Omental fat pad (tissue), 4 donors: ENCODE results near the gene DPP6. TPM values are rescaled to one million over a fixed set of nuclear protein-coding genes. Genes with fewer than 3 reads are reported as not detected.

Experiments used
- ATAC-seq: fragments of 150-250 bp; one replicate; pipeline ENCODE4 v1.9.1; 2016; ENCODE audit warnings: mild to moderate bottlenecking, moderate library complexity; ENCODE audit not compliant: low FRiP score
- DNase-seq: peaks from one replicate; pipeline ENCODE4 v3.0.0-alpha.2; 2019; ENCODE audit warnings: low spot score
- total RNA-seq, 4 donors: library from RNA; depleted of rRNA; stranded (reverse); fragments of >200 nt; gene quantifications; one replicate each; pipeline ENCODE4 v1.1.0, GENCODE V29; 2016
- TF ChIP-seq, protein P1 (sequence below), 3 donors: fragments of 450-650 bp; IDR thresholded peaks; one replicate each; pipeline ENCODE4 v1.5.1; 2016 to 2017; ENCODE audit warnings: antibody characterized with exemption in 3 of 3, mild to moderate bottlenecking in 3 of 3, moderate library complexity in 2 of 3

The DPP6 gene
- total RNA-seq, 4 donors from 2014 or later = 0.13 to 1.8 (median 1.3) TPM

DNA sequence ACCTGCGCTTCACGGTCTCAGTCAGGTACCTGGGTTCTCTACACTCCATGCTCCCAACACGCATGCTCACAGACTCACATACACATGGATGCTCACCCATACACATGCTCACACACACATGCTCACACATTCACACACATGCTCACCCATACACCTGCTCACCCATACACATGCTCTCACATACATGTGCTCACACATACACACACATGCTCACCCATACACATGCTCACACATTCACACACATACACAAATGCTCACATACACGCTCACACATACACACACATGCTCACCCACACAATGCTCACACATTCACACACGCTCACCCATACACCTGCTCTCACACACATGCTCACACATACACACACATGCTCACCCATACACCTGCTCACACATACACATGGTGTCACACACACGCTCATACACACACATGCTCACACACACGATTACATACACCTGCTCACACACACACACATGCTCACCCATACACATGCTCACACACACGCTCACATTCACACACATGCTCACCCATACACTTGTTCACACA lies 830.8 kb downstream of the DPP6 start:
- TF ChIP-seq, protein P1, sequence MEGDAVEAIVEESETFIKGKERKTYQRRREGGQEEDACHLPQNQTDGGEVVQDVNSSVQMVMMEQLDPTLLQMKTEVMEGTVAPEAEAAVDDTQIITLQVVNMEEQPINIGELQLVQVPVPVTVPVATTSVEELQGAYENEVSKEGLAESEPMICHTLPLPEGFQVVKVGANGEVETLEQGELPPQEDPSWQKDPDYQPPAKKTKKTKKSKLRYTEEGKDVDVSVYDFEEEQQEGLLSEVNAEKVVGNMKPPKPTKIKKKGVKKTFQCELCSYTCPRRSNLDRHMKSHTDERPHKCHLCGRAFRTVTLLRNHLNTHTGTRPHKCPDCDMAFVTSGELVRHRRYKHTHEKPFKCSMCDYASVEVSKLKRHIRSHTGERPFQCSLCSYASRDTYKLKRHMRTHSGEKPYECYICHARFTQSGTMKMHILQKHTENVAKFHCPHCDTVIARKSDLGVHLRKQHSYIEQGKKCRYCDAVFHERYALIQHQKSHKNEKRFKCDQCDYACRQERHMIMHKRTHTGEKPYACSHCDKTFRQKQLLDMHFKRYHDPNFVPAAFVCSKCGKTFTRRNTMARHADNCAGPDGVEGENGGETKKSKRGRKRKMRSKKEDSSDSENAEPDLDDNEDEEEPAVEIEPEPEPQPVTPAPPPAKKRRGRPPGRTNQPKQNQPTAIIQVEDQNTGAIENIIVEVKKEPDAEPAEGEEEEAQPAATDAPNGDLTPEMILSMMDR (IDR thresholded peaks at IDR 0.05) = no peak
- DNase-seq (no peak), ATAC-seq (no peak)

DNA sequence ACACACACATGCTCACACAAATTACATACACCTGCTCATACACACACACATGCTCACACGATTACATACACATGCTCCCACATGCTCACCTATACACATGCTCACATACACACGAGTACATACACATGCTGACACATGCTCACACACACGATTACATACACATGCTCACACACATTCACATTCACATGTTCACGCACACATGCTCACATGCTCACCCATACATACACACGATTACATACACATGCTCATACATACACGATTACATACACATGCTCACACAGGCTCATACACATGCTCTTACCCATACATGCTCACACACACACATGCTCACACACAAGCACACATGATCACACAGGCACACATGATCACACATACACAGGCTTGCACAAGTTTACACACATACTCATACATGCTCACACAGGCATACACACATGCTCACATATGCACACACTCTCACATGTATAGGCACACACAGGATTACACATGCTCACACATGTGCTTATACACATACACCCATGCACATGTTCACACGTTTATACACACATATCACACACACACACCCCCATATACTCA lies 832.2 kb downstream of the DPP6 start:
- TF ChIP-seq, protein P1 (IDR thresholded peaks at IDR 0.05) = no peak
- no peak for ATAC-seq

DNA sequence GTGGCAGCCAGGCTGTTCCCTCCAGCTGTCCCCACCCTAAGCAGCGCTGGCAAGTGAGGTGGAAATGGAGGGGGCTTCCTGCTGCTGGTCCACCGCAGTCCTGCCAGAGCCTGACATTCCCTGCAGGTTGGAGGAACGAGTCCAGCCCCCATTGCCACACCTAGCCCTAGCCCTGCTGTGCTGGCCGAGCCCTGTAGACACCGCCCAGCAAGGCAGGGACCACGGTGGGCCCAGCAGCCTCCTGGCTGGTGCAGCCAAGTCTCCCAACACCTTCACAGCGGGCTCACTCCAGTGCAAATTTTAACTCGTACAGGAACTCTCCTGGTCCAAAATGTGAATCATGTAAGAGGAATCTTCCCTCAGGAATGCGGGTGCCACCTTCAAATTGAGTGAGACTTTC lies 834.4 kb downstream of the DPP6 start:
- DNase-seq (no peak), ATAC-seq (no peak)
- TF ChIP-seq, protein P1 (IDR thresholded peaks at IDR 0.05) = no peak

More for the DNA sequence above, 832.2 kb downstream of the DPP6 start:
- no peak for DNase-seq

DNA sequence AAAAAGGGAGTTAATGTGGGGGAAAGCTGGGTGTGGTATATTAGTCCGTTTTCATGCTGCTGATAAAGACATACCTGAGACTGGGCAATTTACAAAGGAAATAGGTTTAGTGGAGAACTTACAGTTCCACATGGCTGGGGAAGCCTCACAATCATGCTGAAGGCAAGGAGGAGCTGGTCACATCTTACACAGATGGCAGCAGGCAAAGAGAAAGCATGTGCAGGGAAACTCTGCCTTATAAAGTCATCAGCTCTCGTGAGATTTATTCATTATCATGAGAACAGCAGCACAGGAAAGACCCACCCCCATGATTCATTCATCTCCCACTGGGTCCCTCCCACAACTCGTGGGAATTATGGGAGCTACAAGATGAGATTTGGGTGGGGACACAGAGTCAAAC lies 836.5 kb downstream of the DPP6 start:
- ATAC-seq = no peak
- TF ChIP-seq, protein P1 (IDR thresholded peaks at IDR 0.05) = no peak
- no peak for DNase-seq

DNA sequence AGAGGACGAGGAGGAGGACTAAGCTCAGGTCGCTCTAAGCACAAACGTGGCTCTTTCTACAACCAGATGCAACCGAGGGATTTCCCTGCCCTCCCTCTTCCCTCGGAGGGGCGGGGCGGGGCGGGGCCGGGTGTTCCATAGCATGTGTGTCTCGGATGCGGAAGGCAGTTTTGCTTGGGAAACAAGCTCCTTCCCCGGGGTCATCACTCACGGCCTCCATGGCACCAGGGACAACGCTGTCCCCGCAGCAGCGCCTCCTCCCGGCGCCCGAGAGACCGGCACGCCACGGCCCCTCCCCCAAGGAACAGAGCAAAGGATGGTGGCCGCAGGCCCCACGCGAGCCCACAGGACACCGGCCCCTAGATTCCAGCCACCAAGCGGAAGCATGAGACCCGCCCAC lies 840.3 kb downstream of the DPP6 start:
- ATAC-seq = no peak

DNA sequence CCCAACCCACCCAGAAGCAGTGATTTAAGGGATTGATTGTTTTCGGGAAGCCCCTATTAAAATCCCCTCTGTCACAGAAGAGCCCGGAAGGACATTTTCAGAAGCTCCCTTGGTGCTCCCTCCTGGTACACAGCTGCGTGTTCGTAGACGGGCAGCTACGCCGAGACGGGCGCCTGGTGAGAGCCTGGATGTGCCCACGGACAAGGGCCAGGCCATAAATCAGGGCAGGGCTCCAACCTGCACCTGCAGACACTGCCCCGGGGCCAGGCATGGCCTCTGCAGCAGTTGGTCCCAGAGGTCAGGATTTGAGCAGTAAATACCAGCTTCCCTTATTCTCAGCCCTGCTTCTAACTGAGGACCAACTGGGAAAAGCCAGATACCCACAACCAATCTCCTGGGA lies 843.9 kb downstream of the DPP6 start:
- TF ChIP-seq, protein P1 (IDR thresholded peaks at IDR 0.05) = no peak
- DNase-seq (no peak), ATAC-seq (no peak)

More for the DNA sequence above, 840.3 kb downstream of the DPP6 start:
- DNase-seq = no peak
- TF ChIP-seq, protein P1 (IDR thresholded peaks at IDR 0.05) = no peak
